Activated CD8-positive, alpha-beta T cell treated with anti-CD3 and anti-CD28 coated beads, Interleukin-2, amount 10 ng/mL, durations not matched to agents 7 days and 5 days (primary cell): ENCODE data around the gene PDS5A. TPM values are rescaled to one million over a fixed set of nuclear protein-coding genes. Genes with fewer than 3 reads are reported as not detected.
"Not testable (repeated sequence)": the region's sequence is repeated elsewhere in the genome, so short reads cannot be mapped to it uniquely, and the experiment has no call there.

Source experiments
- ATAC-seq: fragments of 150-1000 bp; cut with Tn5 transposase; one replicate; pipeline ENCODE4 v1.10.0; 2021; ENCODE audit warnings: moderate library complexity
- CTCF ChIA-PET: fragments of 350-600 bp; sonication (Branson Sonifier 250); formaldehyde crosslinking; loops from one replicate; lab custom pipeline; 2021; ENCODE audit warnings: antibody characterized with exemption; lab: Charles Lee
- POLR2A ChIA-PET: fragments of 350-600 bp; sonication (Branson Sonifier 250); formaldehyde crosslinking; loops from one replicate; lab custom pipeline; 2021; ENCODE audit warnings: antibody characterized with exemption; lab: Charles Lee
- DNase-seq: peaks from one replicate; pipeline ENCODE4 v3.0.0-alpha.2; 2020
- H3K27ac Mint-ChIP-seq: one replicate; pipeline ENCODE4 v1.8.0; 2021; ENCODE audit warnings: mild to moderate bottlenecking, mixed read lengths
- H3K27me3 Mint-ChIP-seq: one replicate; pipeline ENCODE4 v1.8.0; 2021; ENCODE audit warnings: low read depth, mixed read lengths
- H3K36me3 Mint-ChIP-seq: one replicate; pipeline ENCODE4 v1.8.0; 2021; ENCODE audit warnings: low read depth, mixed read lengths
- H3K4me1 Mint-ChIP-seq: one replicate; pipeline ENCODE4 v1.8.0; 2021; ENCODE audit warnings: low read depth, mixed read lengths
- H3K4me3 Mint-ChIP-seq: one replicate; pipeline ENCODE4 v1.8.0; 2021; ENCODE audit warnings: mild to moderate bottlenecking, mixed read lengths
- H3K9me3 Mint-ChIP-seq: one replicate; pipeline ENCODE4 v1.8.0; 2022; ENCODE audit warnings: mixed read lengths; ENCODE audit not compliant: insufficient read depth
- total RNA-seq, 2 experiments: library from RNA; stranded (reverse); gene quantifications; one replicate each; pipeline ENCODE4 v1.2.3, GENCODE V29; 2021

Gene PDS5A
- total RNA-seq, 2 experiments from 2014 or later: 120 to 126 TPM

GRCh38 chr4:39855909-39856512, 121.7 kb downstream of the PDS5A start:
- peaks cover 18% of the 10 kb centered on the region for H3K9me3 Mint-ChIP-seq
- H3K27ac Mint-ChIP-seq: no peak overlapping the region
- CTCF ChIA-PET: no interaction called here
- no peaks in the 10 kb centered on the region for H3K27me3 Mint-ChIP-seq
- peaks cover 12% of the 10 kb centered on the region for H3K4me1 Mint-ChIP-seq
- POLR2A ChIA-PET: no interaction called here
- ATAC-seq (no peak), DNase-seq (no peak)
- H3K36me3 Mint-ChIP-seq: peaks cover 71% of the 10 kb centered on the region
- H3K4me3 Mint-ChIP-seq: no peak overlapping the region

GRCh38 chr4:39852636-39853035, 125.1 kb downstream of the PDS5A start:
- Mint-ChIP-seq H3K4me3 (no peak overlapping the region), H3K9me3 (peaks cover 18% of the 10 kb centered on the region), H3K36me3 (peaks cover 57% of the 10 kb centered on the region), H3K27me3 (no peaks in the 10 kb centered on the region), H3K27ac (no peak overlapping the region), H3K4me1 (peaks cover 12% of the 10 kb centered on the region)
- ATAC-seq (no peak), DNase-seq (no peak)
- CTCF ChIA-PET: no interaction called here
- POLR2A ChIA-PET: interaction anchor here (0.6 kb wide), 2 partner anchors 70 to 214 kb away, joined by 3 read pairs; no protein-coding TSS in a partner anchor

- POLR2A ChIA-PET: no interaction called here
- CTCF ChIA-PET: no interaction called here
- ATAC-seq (no peak), DNase-seq (no peak)
- H3K4me3 Mint-ChIP-seq: no peak overlapping the region
- H3K36me3 Mint-ChIP-seq: peaks cover 44% of the 10 kb centered on the region
- no peaks in the 10 kb centered on the region for H3K27me3 Mint-ChIP-seq
- H3K27ac Mint-ChIP-seq: no peak overlapping the region
- H3K4me1 Mint-ChIP-seq: peaks cover 6% of the 10 kb centered on the region
- peaks cover 7% of the 10 kb centered on the region for H3K9me3 Mint-ChIP-seq
Measured at GRCh38 chr4:39850727-39851126, 127.0 kb downstream of the PDS5A start.

GRCh38 chr4:39846705-39847104, 131.0 kb downstream of the PDS5A start:
- CTCF ChIA-PET: no interaction called here
- ATAC-seq (no peak), DNase-seq (no peak)
- Mint-ChIP-seq H3K4me3 (no peak overlapping the region), H3K36me3 (peaks cover 34% of the 10 kb centered on the region), H3K27ac (no peak overlapping the region), H3K4me1 (no peaks in the 10 kb centered on the region), H3K27me3 (no peaks in the 10 kb centered on the region), H3K9me3 (no peaks in the 10 kb centered on the region)
- POLR2A ChIA-PET: no interaction called here

GRCh38 chr4:39846120-39846519, 131.6 kb downstream of the PDS5A start:
- H3K9me3 Mint-ChIP-seq: no peaks in the 10 kb centered on the region
- ATAC-seq: no peak
- H3K36me3 Mint-ChIP-seq: peaks cover 39% of the 10 kb centered on the region
- ChIA-PET CTCF (no interaction called here), POLR2A (no interaction called here)
- no peaks in the 10 kb centered on the region for H3K27me3 Mint-ChIP-seq
- H3K27ac Mint-ChIP-seq: no peak overlapping the region
- DNase-seq: no peak
- no peaks in the 10 kb centered on the region for H3K4me1 Mint-ChIP-seq
- H3K4me3 Mint-ChIP-seq: no peak overlapping the region

- POLR2A ChIA-PET: no interaction called here
- no peak overlapping the region for H3K27ac Mint-ChIP-seq
- no peak overlapping the region for H3K4me3 Mint-ChIP-seq
- H3K9me3 Mint-ChIP-seq: no peaks in the 10 kb centered on the region
- H3K27me3 Mint-ChIP-seq: no peaks in the 10 kb centered on the region
- H3K4me1 Mint-ChIP-seq: no peaks in the 10 kb centered on the region
- CTCF ChIA-PET: no interaction called here
- ATAC-seq (no peak), DNase-seq (no peak)
- H3K36me3 Mint-ChIP-seq: peaks cover 52% of the 10 kb centered on the region
Measured at GRCh38 chr4:39841894-39842293, 135.8 kb downstream of the PDS5A start.

GRCh38 chr4:39840516-39840915, 137.2 kb downstream of the PDS5A start:
- H3K9me3 Mint-ChIP-seq, H3K27me3 Mint-ChIP-seq, H3K27ac Mint-ChIP-seq, H3K4me3 Mint-ChIP-seq, H3K4me1 Mint-ChIP-seq, DNase-seq, CTCF ChIA-PET, ATAC-seq: not testable (repeated sequence)
- peaks cover 59% of the 10 kb centered on the region for H3K36me3 Mint-ChIP-seq
- POLR2A ChIA-PET: interaction anchor here (0.9 to 1.1 kb wide), 2 partner anchors 10 to 38 kb away, joined by 4 read pairs; no protein-coding TSS in a partner anchor

- Mint-ChIP-seq H3K27ac (no peak overlapping the region), H3K4me3 (no peak overlapping the region), H3K27me3 (no peaks in the 10 kb centered on the region), H3K4me1 (no peaks in the 10 kb centered on the region), H3K36me3 (peaks cover 62% of the 10 kb centered on the region), H3K9me3 (no peaks in the 10 kb centered on the region)
- ATAC-seq (no peak), DNase-seq (no peak)
- ChIA-PET POLR2A (no interaction called here), CTCF (no interaction called here)
Measured at GRCh38 chr4:39840027-39840426, 137.7 kb downstream of the PDS5A start.

GRCh38 chr4:39838431-39838830, 139.3 kb downstream of the PDS5A start:
- POLR2A ChIA-PET: interaction anchor here (1.2 kb wide), 1 partner anchor 9 kb away, joined by 3 read pairs; no protein-coding TSS in a partner anchor
- peaks cover 66% of the 10 kb centered on the region for H3K36me3 Mint-ChIP-seq
- H3K4me3 Mint-ChIP-seq, DNase-seq, H3K9me3 Mint-ChIP-seq, H3K27me3 Mint-ChIP-seq, ATAC-seq, H3K27ac Mint-ChIP-seq, H3K4me1 Mint-ChIP-seq, CTCF ChIA-PET: not testable (repeated sequence)

GRCh38 chr4:39834269-39834668, 143.4 kb downstream of the PDS5A start:
- no peaks in the 10 kb centered on the region for H3K27me3 Mint-ChIP-seq
- H3K4me3 Mint-ChIP-seq: no peak overlapping the region
- DNase-seq (no peak), ATAC-seq (no peak)
- ChIA-PET CTCF (no interaction called here), POLR2A (no interaction called here)
- peaks cover 63% of the 10 kb centered on the region for H3K36me3 Mint-ChIP-seq
- H3K4me1 Mint-ChIP-seq: no peaks in the 10 kb centered on the region
- H3K27ac Mint-ChIP-seq: no peak overlapping the region
- no peaks in the 10 kb centered on the region for H3K9me3 Mint-ChIP-seq

GRCh38 chr4:39825741-39826231, 151.9 kb downstream of the PDS5A start:
- H3K36me3 Mint-ChIP-seq: peaks cover 52% of the 10 kb centered on the region
- no peaks in the 10 kb centered on the region for H3K27me3 Mint-ChIP-seq
- ChIA-PET POLR2A (no interaction called here), CTCF (interaction anchor here (0.6 to 1.1 kb wide), 2 partner anchors 15 to 82 kb away, joined by 3 read pairs; no protein-coding TSS in a partner anchor)
- no peak for DNase-seq
- no peak overlapping the region for H3K4me3 Mint-ChIP-seq
- no peak overlapping the region for H3K27ac Mint-ChIP-seq
- no peak for ATAC-seq
- H3K4me1 Mint-ChIP-seq: peaks cover 7% of the 10 kb centered on the region
- H3K9me3 Mint-ChIP-seq: no peaks in the 10 kb centered on the region

GRCh38 chr4:39825090-39825489, 152.6 kb downstream of the PDS5A start:
- ChIA-PET POLR2A (no interaction called here), CTCF (interaction anchor here (0.6 to 1.1 kb wide), 2 partner anchors 83 to 317 kb away, joined by 3 read pairs; no protein-coding TSS in a partner anchor)
- Mint-ChIP-seq H3K4me1 (peaks cover 7% of the 10 kb centered on the region), H3K27me3 (no peaks in the 10 kb centered on the region), H3K4me3 (no peak overlapping the region), H3K27ac (peak overlapping the region; percentile 15), H3K9me3 (no peaks in the 10 kb centered on the region), H3K36me3 (peaks cover 48% of the 10 kb centered on the region)
- no peak for ATAC-seq
- no peak for DNase-seq
